ENCODE results near the gene BNIP5.

GRCh38 chr6:36309900-36310299 is 26.8 kb downstream of the BNIP5 start:
- TF ChIP-seq CTCF (IDR thresholded peaks at IDR 0.05; ENCODE audit: low read depth, low read length, missing input control) (no peak), MAX (IDR thresholded peaks at IDR 0.05) (no peak), JUND (IDR thresholded peaks at IDR 0.05) (no peak), SP1 (IDR thresholded peaks at IDR 0.05) (no peak), TAF1 (conservative IDR thresholded peaks at IDR 0.05) (no peak), HNF4A (conservative IDR thresholded peaks at IDR 0.05) (no peak), YY1 (IDR thresholded peaks at IDR 0.05) (no peak), GABPA (IDR thresholded peaks at IDR 0.05 in 1 of 2, conservative IDR thresholded peaks at IDR 0.05 in 1 of 2) (no peak)

Measured in liver (tissue), 3 donors.